Naive B cell (primary cell): ENCODE measurements around the gene EMD. TPM values are rescaled to one million over a fixed set of nuclear protein-coding genes. Genes with fewer than 3 reads are reported as not detected.
"Not testable (repeated sequence)": the region's sequence is repeated elsewhere in the genome, so short reads cannot be mapped to it uniquely, and the experiment has no call there.

Source experiments
- ATAC-seq, 2 donors: fragments of 150-1000 bp; cut with Tn5 transposase; 2 replicates each; pipeline ENCODE4 v1.10.0; 2021; ENCODE audit warnings: low read depth in 2 of 2, mild to moderate bottlenecking in 2 of 2, moderate library complexity in 2 of 2
- DNase-seq: peaks from one replicate; pipeline ENCODE4 v3.0.0; 2022
- H3K27ac Mint-ChIP-seq, 6 donors: one replicate each; pipeline ENCODE4 v1.8.0; 2020 to 2022; ENCODE audit warnings: mild to moderate bottlenecking in 6 of 6, mixed read lengths in 6 of 6, moderate library complexity in 5 of 6, inconsistent platforms in 2 of 6
- H3K27me3 Mint-ChIP-seq, 3 donors: one replicate each; pipeline ENCODE4 v1.8.0; 2021 to 2022; ENCODE audit warnings: mixed read lengths in 3 of 3, mild to moderate bottlenecking in 1 of 3
- H3K36me3 Mint-ChIP-seq, 2 donors: one replicate each; pipeline ENCODE4 v1.8.0; 2020 to 2022; ENCODE audit warnings: mixed read lengths in 2 of 2, inconsistent platforms in 1 of 2, mild to moderate bottlenecking in 1 of 2
- H3K4me1 Mint-ChIP-seq, 3 donors: one replicate each; pipeline ENCODE4 v1.8.0; 2020 to 2022; ENCODE audit warnings: mixed read lengths in 3 of 3, inconsistent platforms in 1 of 3, mild to moderate bottlenecking in 1 of 3, moderate library complexity in 1 of 3
- H3K4me3 Mint-ChIP-seq, 8 donors: one replicate each; pipeline ENCODE4 v1.8.0; 2020 to 2022; ENCODE audit warnings: mild to moderate bottlenecking in 8 of 8, mixed read lengths in 8 of 8, moderate library complexity in 8 of 8, inconsistent platforms in 2 of 8
- H3K9me3 Mint-ChIP-seq, 7 donors: one replicate each; pipeline ENCODE4 v1.8.0; 2020 to 2022; ENCODE audit warnings: mixed read lengths in 7 of 7, mild to moderate bottlenecking in 5 of 7, inconsistent platforms in 2 of 7, moderate library complexity in 1 of 7
- polyA plus RNA-seq, 6 donors: library from polyadenylated mRNA; unstranded; fragments of 300-500 nt; fragmentation: Illumina TruSeq; gene quantifications; one replicate each; pipeline ENCODE4 v1.2.3, GENCODE V29; 2021; ENCODE audit warnings: low read depth in 6 of 6

The EMD gene
- polyA plus RNA-seq, 6 donors from 2014 or later, result 25.0 to 29.6 (median 27.2) TPM

GRCh38 chrX:154398668-154399526, 19.8 kb downstream of the EMD start:
- Mint-ChIP-seq H3K4me1 (peaks cover 14 to 26% (median 14%) of the 10 kb centered on the region in 3 donors), H3K27me3 (no peaks in the 10 kb centered on the region), H3K4me3 (peak overlapping the region; percentile 95 to 100 (median 98)), H3K36me3 (peaks cover 17 to 21% of the 10 kb centered on the region in 2 donors), H3K27ac (peak overlapping the region; percentile 98 to 100 (median 99)), H3K9me3 (peaks cover 0 to 8% (median 0%) of the 10 kb centered on the region in 7 donors)
- ATAC-seq (peak; percentile 45 to 49), DNase-seq (peak; percentile 77)

GRCh38 chrX:154399527-154400368, 20.7 kb downstream of the EMD start:
- peak overlapping the region; percentile 41 to 100 (median 88) for H3K27ac Mint-ChIP-seq
- DNase-seq, result no peak
- H3K27me3 Mint-ChIP-seq, result no peaks in the 10 kb centered on the region

GRCh38 chrX:154400369-154400817, 21.3 kb downstream of the EMD start:
- not testable (repeated sequence) for ATAC-seq, DNase-seq, H3K27me3 Mint-ChIP-seq, H3K9me3 Mint-ChIP-seq
- H3K4me3 Mint-ChIP-seq, result peak overlapping the region in 4 of 8 donors; percentile 95 to 100 (median 98)
- H3K4me1 Mint-ChIP-seq, result peaks cover 14 to 26% (median 14%) of the 10 kb centered on the region in 3 donors
- H3K36me3 Mint-ChIP-seq, result peaks cover 17 to 21% of the 10 kb centered on the region in 2 donors
- peak overlapping the region in 3 of 6 donors; percentile 41 to 74 (median 73) for H3K27ac Mint-ChIP-seq

More at GRCh38 chrX:154399527-154400368, 20.7 kb downstream of the EMD start:
- Mint-ChIP-seq H3K4me1 (peaks cover 14 to 26% (median 14%) of the 10 kb centered on the region in 3 donors), H3K4me3 (peak overlapping the region; percentile 95 to 100 (median 98)), H3K9me3 (peaks cover 0 to 8% (median 0%) of the 10 kb centered on the region in 7 donors), H3K36me3 (peaks cover 17 to 21% of the 10 kb centered on the region in 2 donors)
- ATAC-seq, result no peak

GRCh38 chrX:154401045-154401799, 22.1 kb downstream of the EMD start:
- Mint-ChIP-seq H3K4me3 (peak overlapping the region in 5 of 8 donors; percentile 10 to 100 (median 53)), H3K27me3 (no peaks in the 10 kb centered on the region), H3K36me3 (peaks cover 17 to 21% of the 10 kb centered on the region in 2 donors), H3K4me1 (peaks cover 14 to 26% (median 14%) of the 10 kb centered on the region in 3 donors), H3K27ac (peak overlapping the region in 3 of 6 donors; percentile 36 to 73 (median 73)), H3K9me3 (peaks cover 0 to 8% (median 0%) of the 10 kb centered on the region in 7 donors)
- DNase-seq, result no peak
- ATAC-seq, result no peak

GRCh38 chrX:154401918-154402621, 23.0 kb downstream of the EMD start:
- H3K4me3 Mint-ChIP-seq, result peak overlapping the region in 2 of 8 donors; percentile 40 to 100
- H3K9me3 Mint-ChIP-seq, result peaks cover 0 to 8% (median 0%) of the 10 kb centered on the region in 7 donors
- H3K27ac Mint-ChIP-seq, result peak overlapping the region in 3 of 6 donors; percentile 56 to 79 (median 59)
- H3K4me1 Mint-ChIP-seq, result peaks cover 14 to 23% (median 14%) of the 10 kb centered on the region in 3 donors
- no peaks in the 10 kb centered on the region for H3K27me3 Mint-ChIP-seq
- ATAC-seq, result no peak
- DNase-seq, result no peak
- H3K36me3 Mint-ChIP-seq, result peaks cover 17 to 21% of the 10 kb centered on the region in 2 donors

- Mint-ChIP-seq H3K27me3 (no peaks in the 10 kb centered on the region), H3K9me3 (peaks cover 0 to 8% (median 0%) of the 10 kb centered on the region in 7 donors), H3K4me3 (peak overlapping the region in 1 of 8 donors; percentile 57), H3K4me1 (peaks cover 14 to 22% (median 14%) of the 10 kb centered on the region in 3 donors), H3K27ac (peak overlapping the region in 1 of 6 donors; percentile 56), H3K36me3 (peaks cover 17 to 21% of the 10 kb centered on the region in 2 donors)
- ATAC-seq (no peak), DNase-seq (no peak)
Observed at GRCh38 chrX:154402622-154403127, 23.6 kb downstream of the EMD start.

GRCh38 chrX:154403192-154403591, 24.1 kb downstream of the EMD start:
- no peak for DNase-seq
- H3K36me3 Mint-ChIP-seq, result peaks cover 15 to 18% of the 10 kb centered on the region in 2 donors
- peak overlapping the region in 1 of 6 donors; percentile 47 for H3K27ac Mint-ChIP-seq
- H3K4me3 Mint-ChIP-seq, result peak overlapping the region in 1 of 8 donors; percentile 57
- ATAC-seq, result no peak
- peaks cover 0 to 8% (median 0%) of the 10 kb centered on the region in 7 donors for H3K9me3 Mint-ChIP-seq
- peaks cover 11 to 21% (median 15%) of the 10 kb centered on the region in 3 donors for H3K4me1 Mint-ChIP-seq
- no peaks in the 10 kb centered on the region for H3K27me3 Mint-ChIP-seq

- Mint-ChIP-seq H3K36me3 (peaks cover 8 to 11% of the 10 kb centered on the region in 2 donors), H3K9me3 (peaks cover 0 to 3% (median 0%) of the 10 kb centered on the region in 7 donors), H3K4me1 (peaks cover 12 to 25% (median 15%) of the 10 kb centered on the region in 3 donors), H3K4me3 (no peak overlapping the region), H3K27ac (no peak overlapping the region), H3K27me3 (no peaks in the 10 kb centered on the region)
- no peak for DNase-seq
- no peak for ATAC-seq
Observed at GRCh38 chrX:154403858-154404257, 24.8 kb downstream of the EMD start.

- Mint-ChIP-seq H3K27me3 (no peaks in the 10 kb centered on the region), H3K9me3 (peaks cover 0 to 2% (median 0%) of the 10 kb centered on the region in 7 donors), H3K27ac (no peak overlapping the region), H3K4me1 (peaks cover 15 to 23% (median 17%) of the 10 kb centered on the region in 3 donors), H3K36me3 (peaks cover 1 to 3% of the 10 kb centered on the region in 2 donors), H3K4me3 (peak overlapping the region in 1 of 8 donors; percentile 43)
- DNase-seq (no peak), ATAC-seq (no peak)
Observed at GRCh38 chrX:154404625-154405192, 25.6 kb downstream of the EMD start.

GRCh38 chrX:154408659-154409221, 29.6 kb downstream of the EMD start:
- DNase-seq, result no peak
- H3K27ac Mint-ChIP-seq, result peak overlapping the region in 5 of 6 donors; percentile 12 to 87 (median 76)
- H3K4me3 Mint-ChIP-seq, result peak overlapping the region; percentile 70 to 86 (median 75)
- peaks cover 0 to 2% (median 0%) of the 10 kb centered on the region in 7 donors for H3K9me3 Mint-ChIP-seq
- ATAC-seq, result no peak
- H3K36me3 Mint-ChIP-seq, result no peaks in the 10 kb centered on the region
- peaks cover 20 to 24% (median 23%) of the 10 kb centered on the region in 3 donors for H3K4me1 Mint-ChIP-seq
- H3K27me3 Mint-ChIP-seq, result no peaks in the 10 kb centered on the region

- peak in 1 of 2 donors; percentile 8 for ATAC-seq
- no peak for DNase-seq
- Mint-ChIP-seq H3K9me3 (peaks cover 0 to 2% (median 0%) of the 10 kb centered on the region in 7 donors), H3K4me3 (peak within 1 kb of the TSS; percentile 70 to 86 (median 75)), H3K36me3 (no peaks in the 10 kb centered on the region), H3K4me1 (peaks cover 20 to 24% (median 23%) of the 10 kb centered on the region in 3 donors), H3K27ac (peak within 1 kb of the TSS; percentile 12 to 87 (median 68)), H3K27me3 (no peaks in the 10 kb centered on the region)
Observed at GRCh38 chrX:154409222-154409871, 30.3 kb downstream of the EMD start, which contains the start of gene DNASE1L1. DNASE1L1 (minus strand) TSS chrX:154409254; CDS start chrX:154405568, 3,686 bp downstream.
